ENCODE measurements around the gene POFUT1.
A peak's percentile ranks its signal among the peaks of the same experiment; 100 is the strongest.
"Not testable (repeated sequence)": the region's sequence is repeated elsewhere in the genome, so short reads cannot be mapped to it uniquely, and the experiment has no call there.

Gene POFUT1

GRCh38 chr20:32189691-32190615 lies 17.7 kb upstream of the POFUT1 start:
- DNase-seq = peak; percentile 42

GRCh38 chr20:32190616-32191415 lies 16.9 kb upstream of the POFUT1 start:
- no peak for DNase-seq

- DNase-seq = no peak
These were observed 16.3 kb upstream of the POFUT1 start for GRCh38 chr20:32191422-32191821.

- DNase-seq = no peak
These were observed 15.8 kb upstream of the POFUT1 start for GRCh38 chr20:32191873-32192272.

GRCh38 chr20:32192698-32193097 lies 15.0 kb upstream of the POFUT1 start:
- DNase-seq = no peak

DNA sequence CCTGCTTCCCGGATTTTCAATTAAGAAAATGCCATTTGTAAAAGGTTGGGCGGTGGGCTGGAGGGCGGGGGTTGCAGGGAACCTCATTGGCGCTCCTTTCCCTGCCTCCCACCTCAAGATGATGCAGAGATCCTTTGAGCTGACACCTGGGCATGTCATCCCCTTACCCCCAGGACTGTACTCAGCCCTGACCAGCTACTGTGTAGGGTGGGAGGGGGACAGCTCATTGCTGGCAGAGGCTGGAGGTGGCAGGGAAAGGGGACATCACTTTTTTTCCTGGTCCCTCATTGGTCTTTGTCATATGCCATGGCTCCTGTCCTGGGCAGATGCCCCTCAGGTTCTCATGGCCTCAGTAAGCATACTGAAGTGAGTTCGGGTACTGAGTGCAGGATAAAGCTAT lies 14.3 kb upstream of the POFUT1 start:
- not testable (repeated sequence) for DNase-seq

DNA sequence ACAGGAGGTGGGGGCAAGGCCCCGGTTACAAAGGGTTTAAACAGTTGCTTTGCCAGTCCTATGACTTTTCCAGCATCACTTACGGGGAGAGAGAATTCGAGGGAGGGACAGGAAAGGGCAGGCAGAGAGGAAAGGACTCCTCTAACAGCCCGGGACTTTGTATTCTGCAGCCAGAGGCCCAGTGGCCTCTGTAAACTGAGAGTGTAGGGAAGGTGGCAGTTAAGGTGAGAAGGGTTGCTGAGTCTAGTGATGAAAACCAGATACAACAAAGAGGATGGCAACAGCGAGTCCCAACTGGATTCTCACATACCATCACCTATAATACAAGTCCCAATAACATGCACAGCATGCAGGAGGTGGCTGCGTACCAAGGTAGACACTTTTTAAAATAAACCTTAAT lies 13.7 kb upstream of the POFUT1 start:
- DNase-seq = no peak

DNA sequence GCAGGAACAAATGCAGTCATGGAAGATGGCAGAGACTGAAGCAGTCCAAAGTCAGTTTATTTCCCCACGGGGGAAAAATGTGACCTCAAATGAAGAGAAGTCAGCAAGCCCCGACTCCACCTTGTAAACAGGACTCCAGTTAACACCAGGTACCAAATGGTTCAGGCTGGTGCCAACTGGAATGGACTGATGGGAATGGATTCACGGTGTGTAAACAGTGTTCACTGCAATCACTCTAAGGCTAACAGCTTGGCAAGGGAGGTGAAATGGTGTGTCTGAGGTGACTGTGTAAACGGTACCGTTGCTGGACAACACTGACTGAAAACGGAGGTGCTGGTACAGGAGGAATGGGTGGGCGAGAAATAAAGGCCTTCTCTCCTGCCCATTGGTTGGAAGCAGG lies 12.1 kb upstream of the POFUT1 start:
- DNase-seq = no peak

DNA sequence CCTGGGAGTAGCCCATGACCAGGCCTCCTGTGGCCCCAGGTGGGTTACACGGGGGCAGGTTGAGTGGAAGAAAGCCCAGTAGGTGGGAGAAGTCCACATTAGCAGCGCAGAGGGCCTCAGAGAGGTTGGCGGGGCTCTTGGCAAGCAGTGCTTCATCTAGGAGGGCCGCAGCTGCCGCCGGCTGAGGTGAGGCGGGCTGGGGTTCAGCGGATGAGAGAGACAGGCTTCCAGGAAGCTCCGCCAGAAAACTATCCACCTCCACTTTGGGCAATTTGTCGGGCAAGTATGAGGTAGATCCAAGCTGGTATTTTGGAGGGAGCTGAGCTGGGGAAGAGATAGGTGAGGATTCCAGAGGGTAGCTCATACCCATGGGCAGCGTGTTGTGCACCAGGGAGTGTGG lies 11.1 kb upstream of the POFUT1 start:
- not testable (repeated sequence) for DNase-seq

DNA sequence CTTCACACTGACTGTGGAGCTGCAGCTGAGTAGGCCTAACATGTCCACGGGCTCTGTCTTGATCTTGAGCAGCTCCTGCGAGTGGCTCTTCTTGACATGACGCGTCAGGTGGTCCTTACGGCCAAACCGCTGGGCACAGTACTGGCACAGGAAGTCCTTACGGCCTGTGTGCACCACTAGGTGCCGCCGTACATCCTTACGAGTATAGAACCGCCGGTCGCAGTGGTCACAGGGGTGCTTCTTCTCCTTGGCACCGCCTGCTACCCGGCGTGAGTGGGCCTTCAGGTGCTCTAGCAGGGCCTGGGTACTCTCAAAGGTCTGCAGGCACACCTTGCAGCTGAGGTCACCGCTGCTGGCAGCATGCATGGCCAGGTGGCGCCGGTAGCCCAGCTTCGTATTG lies 10.5 kb upstream of the POFUT1 start:
- not testable (repeated sequence) for DNase-seq

DNA sequence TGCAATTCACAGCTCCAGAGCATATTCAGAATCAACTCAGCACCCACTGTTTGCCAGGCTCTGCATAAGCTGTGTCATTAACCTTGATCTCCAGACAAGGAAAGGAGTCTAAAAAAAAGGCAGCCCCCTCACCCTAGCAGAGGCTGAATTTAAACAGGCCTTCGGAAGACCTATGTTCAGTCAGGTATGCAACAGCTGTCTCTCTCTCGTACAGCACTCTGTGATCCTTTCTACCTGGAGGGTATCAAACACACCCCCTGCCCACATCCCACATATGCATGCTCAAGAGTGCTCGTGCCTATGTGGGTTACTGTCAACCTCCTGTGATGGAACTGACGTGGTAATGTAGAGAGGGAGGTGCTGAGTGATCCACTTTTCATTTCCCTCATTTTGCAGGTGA lies 8.7 kb upstream of the POFUT1 start:
- DNase-seq = no peak

DNA sequence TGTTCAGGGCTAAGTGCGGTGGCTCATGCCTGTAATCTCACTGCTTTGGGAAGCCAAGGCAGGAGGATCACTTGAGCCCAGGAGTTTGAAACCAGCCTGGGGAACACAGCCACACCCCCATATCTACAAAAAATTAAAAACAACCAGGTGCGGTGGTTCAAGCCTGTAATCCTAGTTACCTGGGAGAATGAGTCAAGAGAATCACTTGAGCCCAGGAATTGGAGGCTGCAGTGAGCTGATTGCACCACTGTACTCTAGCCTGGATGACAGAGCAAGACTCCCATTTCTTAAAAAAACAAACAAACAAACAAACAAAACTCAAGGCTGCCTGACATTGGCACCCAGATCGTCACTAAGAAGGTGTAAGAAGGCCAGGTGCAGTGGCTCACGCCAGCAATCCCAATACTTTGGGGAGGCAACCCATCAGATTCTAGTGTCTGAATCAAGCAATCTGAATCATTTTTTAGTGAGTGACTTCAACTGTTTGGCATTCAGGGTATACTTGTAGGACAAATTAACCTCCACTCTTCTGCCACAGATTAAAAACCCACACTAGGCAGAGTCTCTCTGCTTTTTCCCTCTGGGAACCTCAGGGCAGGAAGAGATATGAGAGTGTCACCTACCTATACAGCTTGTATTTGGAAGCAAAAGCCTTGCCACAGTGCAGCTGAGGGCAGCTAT lies 6.2 kb upstream of the POFUT1 start:
- no peak for DNase-seq

GRCh38 chr20:32201977-32202363 lies 5.7 kb upstream of the POFUT1 start:
- no peak for DNase-seq

DNA sequence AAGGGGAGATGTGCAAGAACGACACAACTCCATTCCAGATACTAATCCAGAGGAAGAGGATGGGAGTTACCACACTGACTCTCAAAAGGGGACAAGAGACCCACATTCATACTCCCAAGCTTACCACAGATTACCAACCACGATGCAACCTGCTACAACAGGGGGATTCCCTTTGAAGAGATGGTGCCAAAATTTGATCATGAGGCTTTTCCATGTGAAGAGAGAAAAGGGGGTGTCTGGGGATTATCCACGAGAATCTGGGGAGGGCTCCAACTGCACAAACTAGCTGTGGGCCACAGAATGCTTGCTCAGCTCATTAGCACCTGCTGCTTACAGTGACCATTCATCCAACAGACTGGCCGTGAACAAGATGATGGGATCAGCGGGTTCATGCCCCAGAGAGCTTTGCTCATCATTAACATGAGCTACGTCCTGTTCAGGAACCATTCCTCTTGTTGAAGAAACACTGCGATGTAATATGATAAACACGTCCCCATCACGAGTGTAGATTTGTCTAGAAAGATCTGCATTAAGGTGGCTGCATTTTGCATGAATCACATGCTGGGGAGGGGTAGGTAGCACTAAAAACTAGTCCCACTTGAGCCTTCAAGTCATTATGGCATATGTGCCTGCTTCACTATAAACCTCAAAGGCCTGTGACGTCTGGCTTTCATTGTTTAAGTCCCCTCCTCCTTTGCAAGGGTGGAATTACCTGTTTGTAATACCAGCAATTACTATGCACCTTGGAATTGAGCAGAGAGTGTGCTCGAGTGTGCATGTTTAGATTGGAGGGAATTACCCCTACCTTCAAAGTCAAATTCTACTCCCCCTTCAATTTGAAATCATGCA lies 4.1 kb upstream of the POFUT1 start:
- no peak for DNase-seq

DNA sequence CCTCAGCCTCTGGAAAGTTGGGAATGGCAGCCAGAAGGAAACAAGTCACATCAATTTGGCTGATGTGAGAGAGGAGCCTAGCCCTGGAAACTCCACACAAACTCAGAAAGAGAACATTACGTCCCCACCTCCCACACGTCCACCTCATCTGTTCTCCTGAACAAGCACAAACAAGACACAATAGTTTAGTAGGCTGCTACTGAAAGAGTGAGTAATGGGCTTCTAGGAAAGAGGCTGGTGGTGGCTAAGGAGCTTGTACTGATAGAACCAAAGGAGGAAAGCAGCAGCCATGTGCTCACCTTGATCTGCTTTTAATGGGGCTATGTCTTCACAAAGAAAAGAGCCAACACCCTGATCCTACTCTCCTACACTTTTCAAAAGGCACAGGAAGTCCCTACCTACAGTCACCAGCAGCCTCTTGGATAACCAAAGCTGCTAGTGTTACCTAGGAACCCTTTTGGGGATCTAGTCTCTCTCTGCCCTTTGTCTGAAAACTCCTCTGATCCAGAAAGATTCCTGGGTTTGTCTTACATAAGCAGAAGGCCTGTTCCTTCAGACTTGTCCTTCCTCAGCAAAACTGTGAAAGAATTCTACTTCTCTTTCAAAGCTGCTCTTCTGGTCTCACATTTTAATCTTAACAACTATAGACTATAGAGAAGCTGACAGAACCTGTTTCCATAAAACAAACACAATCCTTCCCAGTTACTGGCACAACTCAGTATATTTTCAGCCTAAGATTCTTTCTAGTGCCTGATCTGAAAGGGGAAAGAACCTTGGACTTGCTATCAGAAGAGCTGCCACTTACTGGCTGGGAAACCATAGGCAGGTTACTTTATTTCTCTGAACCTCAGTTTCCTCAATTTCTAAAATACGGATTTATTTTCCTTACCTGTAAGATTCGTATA lies 3.2 kb upstream of the POFUT1 start:
- DNase-seq = no peak

DNA sequence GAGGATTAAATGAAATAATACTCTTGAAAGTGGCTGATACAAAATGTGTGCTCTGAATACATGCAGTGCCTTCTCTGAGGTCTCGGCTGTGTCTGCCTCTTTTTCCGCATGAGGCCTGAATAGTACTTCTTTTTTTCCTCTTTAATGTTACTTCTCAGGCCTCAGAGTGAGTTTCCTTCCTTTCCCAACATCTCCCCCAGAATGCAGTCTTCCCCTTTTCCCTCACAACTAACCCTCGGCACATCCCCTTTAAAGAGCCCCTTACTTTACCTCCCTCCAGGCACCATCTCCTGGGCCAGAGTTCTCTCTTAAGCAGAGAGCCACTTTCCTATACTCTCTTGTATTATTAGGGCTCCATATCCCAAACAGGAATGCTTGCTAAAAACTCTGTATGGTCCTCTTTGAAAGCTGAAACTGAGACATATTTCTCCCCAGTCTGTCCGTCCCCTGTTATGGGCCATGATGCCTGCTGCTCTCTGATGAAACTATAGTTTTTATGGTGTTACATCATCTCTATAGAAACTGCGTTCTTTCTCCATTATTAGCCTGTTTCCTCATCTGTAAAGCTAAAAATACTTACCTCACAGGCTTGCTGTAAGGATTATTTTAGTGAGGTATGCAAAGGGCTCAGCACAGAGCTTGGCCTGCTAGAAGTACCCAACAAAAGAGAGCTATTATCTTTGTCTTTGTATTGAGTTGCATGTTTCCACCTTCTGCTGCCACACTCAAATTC lies 2.4 kb upstream of the POFUT1 start:
- DNase-seq = no peak

DNA sequence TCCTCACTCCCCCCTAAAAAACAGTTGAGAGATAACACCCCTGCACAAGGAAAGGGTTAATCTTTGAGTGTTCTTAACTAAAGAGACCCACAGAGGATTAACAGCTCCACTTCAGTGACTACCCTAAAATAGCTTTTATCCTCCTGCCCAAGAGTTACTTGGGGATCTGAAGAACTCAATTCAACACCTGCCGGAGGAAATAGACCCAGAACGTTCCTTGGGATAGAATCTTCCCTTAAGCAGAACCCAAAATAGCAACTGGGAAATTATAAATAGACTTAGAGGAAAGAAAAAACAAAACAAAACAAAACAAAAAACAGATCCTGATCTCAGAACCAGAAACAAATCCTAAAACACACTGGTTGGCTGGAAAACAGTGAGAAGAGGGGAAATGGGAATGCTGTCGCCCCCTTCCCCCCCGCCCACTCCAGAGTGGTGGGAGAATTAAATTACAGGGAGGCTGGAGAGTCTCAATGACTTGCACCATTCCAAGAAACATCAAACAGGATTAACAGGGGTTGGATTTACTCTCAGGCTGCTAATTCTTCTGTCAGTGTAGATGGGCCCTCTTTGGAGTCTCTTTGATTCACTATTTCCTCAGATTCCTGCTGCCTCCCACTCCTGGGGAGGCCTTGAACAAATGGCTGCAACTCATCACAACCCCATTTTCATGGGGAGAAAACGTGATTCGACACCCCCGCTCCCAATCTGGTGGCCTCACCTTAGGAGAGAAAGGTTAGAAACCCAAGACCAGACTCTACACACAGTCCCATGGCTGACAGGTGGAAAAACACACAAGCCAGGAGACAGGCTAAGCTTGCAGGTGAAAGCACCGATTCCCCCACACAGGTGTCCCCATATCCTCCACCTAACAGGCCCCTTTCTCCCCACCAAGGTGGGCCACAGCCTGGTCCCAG lies 1.6 kb upstream of the POFUT1 start:
- DNase-seq = no peak

- DNase-seq = no peak
These were observed 687 bp upstream of the POFUT1 start for GRCh38 chr20:32206760-32207625.
